ENCODE data around the gene TAS2R9. TPM values are rescaled to one million over a fixed set of nuclear protein-coding genes. Genes with fewer than 3 reads are reported as not detected.
A peak's percentile ranks its signal among the peaks of the same experiment; 100 is the strongest.
"Not testable (repeated sequence)": the region's sequence is repeated elsewhere in the genome, so short reads cannot be mapped to it uniquely, and the experiment has no call there.

The TAS2R9 gene
- total RNA-seq, 4 donors from 2014 or later = not detected

- Histone ChIP-seq H3K9me3 (no peaks in the 10 kb centered on the region), H3K4me3 (no peak overlapping the region), H3K36me3 (no peaks in the 10 kb centered on the region), H3K27me3 (peaks cover 0 to 3% (median 0%) of the 10 kb centered on the region in 4 donors), H3K4me1 (no peaks in the 10 kb centered on the region), H3K27ac (replicated peaks in 1 of 4) (no peak overlapping the region)
- TF ChIP-seq POLR2AphosphoS5 (IDR thresholded peaks at IDR 0.05) = no peak
- no peak for TF ChIP-seq EP300 (IDR thresholded peaks at IDR 0.05)
- TF ChIP-seq POLR2A (IDR thresholded peaks at IDR 0.05; ENCODE audit: low read depth) = no peak
- no peak for TF ChIP-seq CTCF (IDR thresholded peaks at IDR 0.05)
- DNase-seq (ENCODE audit: extremely low spot score) = no peak
- WGBS = 69% methylated on average over 5 of the region's 5 CpGs
- intact Hi-C loops (cut with DNase I) = no loop called here
These were observed 8.2 kb downstream of the TAS2R9 start for GRCh38 chr12:10801741-10802140.

- intact Hi-C loops (cut with DNase I) = no loop called here
- Histone ChIP-seq H3K36me3 (no peaks in the 10 kb centered on the region), H3K9me3 (no peaks in the 10 kb centered on the region), H3K4me1 (no peaks in the 10 kb centered on the region), H3K4me3 (no peak overlapping the region), H3K27me3 (no peaks in the 10 kb centered on the region), H3K27ac (replicated peaks in 1 of 4) (no peak overlapping the region)
- 69% methylated on average over 2 of the region's 2 CpGs for WGBS
- TF ChIP-seq POLR2A (IDR thresholded peaks at IDR 0.05; ENCODE audit: low read depth) = no peak
- no peak for DNase-seq (ENCODE audit: extremely low spot score)
These were observed 15.7 kb downstream of the TAS2R9 start for GRCh38 chr12:10794222-10794621.

- H3K36me3 ChIP-seq; intact Hi-C loops (cut with DNase I); H3K4me3 ChIP-seq; H3K4me1 ChIP-seq; H3K9me3 ChIP-seq; H3K27ac ChIP-seq (replicated peaks in 1 of 4); H3K27me3 ChIP-seq; DNase-seq (ENCODE audit: extremely low spot score): not testable (repeated sequence)
- WGBS = 76% methylated on average over 2 of the region's 4 CpGs
These were observed 18.2 kb downstream of the TAS2R9 start for GRCh38 chr12:10791769-10792168.

GRCh38 chr12:10783252-10783651, 26.7 kb downstream of the TAS2R9 start:
- Histone ChIP-seq H3K27ac (replicated peaks in 1 of 4) (no peak overlapping the region), H3K36me3 (no peaks in the 10 kb centered on the region), H3K4me1 (no peaks in the 10 kb centered on the region), H3K27me3 (no peaks in the 10 kb centered on the region), H3K9me3 (no peaks in the 10 kb centered on the region), H3K4me3 (no peak overlapping the region)
- intact Hi-C loops (cut with DNase I) = no loop called here
- DNase-seq (ENCODE audit: extremely low spot score) = no peak
- WGBS = 75% methylated on average over 5 of the region's 5 CpGs
- no peak for TF ChIP-seq POLR2A (IDR thresholded peaks at IDR 0.05; ENCODE audit: low read depth)
- TF ChIP-seq POLR2AphosphoS5 (IDR thresholded peaks at IDR 0.05) = no peak
- TF ChIP-seq EP300 (IDR thresholded peaks at IDR 0.05) = no peak
- TF ChIP-seq CTCF (IDR thresholded peaks at IDR 0.05) = no peak

GRCh38 chr12:10779103-10779502, 30.9 kb downstream of the TAS2R9 start:
- H3K4me1 ChIP-seq = no peaks in the 10 kb centered on the region
- no peak for DNase-seq (ENCODE audit: extremely low spot score)
- no peaks in the 10 kb centered on the region for H3K27me3 ChIP-seq
- no peak overlapping the region for H3K27ac ChIP-seq (replicated peaks in 1 of 4)
- 86% methylated on average over 2 of the region's 2 CpGs for WGBS
- intact Hi-C loops (cut with DNase I) = no loop called here
- H3K9me3 ChIP-seq = no peaks in the 10 kb centered on the region
- TF ChIP-seq CTCF (IDR thresholded peaks at IDR 0.05) (no peak), EP300 (IDR thresholded peaks at IDR 0.05) (no peak), POLR2AphosphoS5 (IDR thresholded peaks at IDR 0.05) (no peak), POLR2A (IDR thresholded peaks at IDR 0.05; ENCODE audit: low read depth) (no peak)
- no peak overlapping the region for H3K4me3 ChIP-seq
- no peaks in the 10 kb centered on the region for H3K36me3 ChIP-seq

GRCh38 chr12:10771132-10771733, 38.7 kb downstream of the TAS2R9 start:
- TF ChIP-seq CTCF (IDR thresholded peaks at IDR 0.05) (peak; percentile 64 to 70 (median 66)), POLR2AphosphoS5 (IDR thresholded peaks at IDR 0.05) (no peak), EP300 (IDR thresholded peaks at IDR 0.05) (no peak), POLR2A (IDR thresholded peaks at IDR 0.05; ENCODE audit: low read depth) (no peak)
- no peak for DNase-seq (ENCODE audit: extremely low spot score)
- Histone ChIP-seq H3K4me3 (no peak overlapping the region), H3K36me3 (no peaks in the 10 kb centered on the region), H3K27ac (replicated peaks in 1 of 4) (no peak overlapping the region), H3K27me3 (peaks cover 0 to 27% (median 2%) of the 10 kb centered on the region in 4 donors), H3K4me1 (no peaks in the 10 kb centered on the region), H3K9me3 (no peaks in the 10 kb centered on the region)
- intact Hi-C loops (cut with DNase I) = loop anchor here (2.0 kb wide), 1 partner anchor 428 kb away; no protein-coding TSS in a partner anchor
- 0% methylated on average over 1 of the region's 1 CpG for WGBS
